Osteocyte (in vitro differentiated cells): Measurements from ENCODE around the gene RFC3. TPM values are rescaled to one million over a fixed set of nuclear protein-coding genes. Genes with fewer than 3 reads are reported as not detected.

Experiments
- DNase-seq: peaks from one replicate; pipeline ENCODE4 v3.0.0; 2021; ENCODE audit warnings: mixed read lengths; ENCODE audit not compliant: unreplicated experiment; ENCODE audit errors: extremely low spot score
- H3K27ac Mint-ChIP-seq: one replicate; pipeline ENCODE4 v1.8.0; 2021; ENCODE audit warnings: mild to moderate bottlenecking, mixed read lengths; ENCODE audit not compliant: unreplicated experiment
- H3K27me3 Mint-ChIP-seq: one replicate; pipeline ENCODE4 v1.8.0; 2021; ENCODE audit warnings: mixed read lengths; ENCODE audit not compliant: unreplicated experiment
- H3K36me3 Mint-ChIP-seq: one replicate; pipeline ENCODE4 v1.8.0; 2021; ENCODE audit warnings: mixed read lengths; ENCODE audit not compliant: unreplicated experiment
- H3K4me1 Mint-ChIP-seq: one replicate; pipeline ENCODE4 v1.8.0; 2021; ENCODE audit warnings: mixed read lengths; ENCODE audit not compliant: unreplicated experiment
- H3K4me3 Mint-ChIP-seq: one replicate; pipeline ENCODE4 v1.8.0; 2021; ENCODE audit warnings: mild to moderate bottlenecking, moderate library complexity, mixed read lengths; ENCODE audit not compliant: unreplicated experiment
- H3K9me3 Mint-ChIP-seq: one replicate; pipeline ENCODE4 v1.8.0; 2021; ENCODE audit warnings: mixed read lengths; ENCODE audit not compliant: unreplicated experiment
- CTCF ChIP-seq: fragments of 200-600 bp; sonication (generic); IDR thresholded peaks from 2 replicates; pipeline ENCODE4 v1.5.0; 2021; ENCODE audit warnings: antibody characterized with exemption, mild to moderate bottlenecking, moderate library complexity
- total RNA-seq: library from RNA; stranded (reverse); gene quantifications from 2 replicates; pipeline ENCODE4 v1.2.1, GENCODE V29; 2021

RFC3 gene
- total RNA-seq, 1 donor from 2014 or later: 7.1 TPM

GRCh38 chr13:33840402-33840801, 22.5 kb downstream of the RFC3 start:
- no peak overlapping the region for H3K27ac Mint-ChIP-seq
- H3K36me3 Mint-ChIP-seq: peaks cover 17% of the 10 kb centered on the region
- DNase-seq: no peak
- no peaks in the 10 kb centered on the region for H3K4me1 Mint-ChIP-seq
- H3K9me3 Mint-ChIP-seq: no peaks in the 10 kb centered on the region
- H3K27me3 Mint-ChIP-seq: no peaks in the 10 kb centered on the region
- H3K4me3 Mint-ChIP-seq: no peak overlapping the region
- TF ChIP-seq CTCF: no peak

- no peak for DNase-seq
- peaks cover 8% of the 10 kb centered on the region for H3K36me3 Mint-ChIP-seq
- no peaks in the 10 kb centered on the region for H3K9me3 Mint-ChIP-seq
- no peak overlapping the region for H3K4me3 Mint-ChIP-seq
- no peaks in the 10 kb centered on the region for H3K4me1 Mint-ChIP-seq
- H3K27me3 Mint-ChIP-seq: no peaks in the 10 kb centered on the region
- TF ChIP-seq CTCF: no peak
- no peak overlapping the region for H3K27ac Mint-ChIP-seq
These were observed 24.3 kb downstream of the RFC3 start for GRCh38 chr13:33842207-33842606.

- H3K9me3 Mint-ChIP-seq: no peaks in the 10 kb centered on the region
- peaks cover 8% of the 10 kb centered on the region for H3K36me3 Mint-ChIP-seq
- H3K4me3 Mint-ChIP-seq: no peak overlapping the region
- no peak for DNase-seq
- no peak for TF ChIP-seq CTCF
- no peaks in the 10 kb centered on the region for H3K4me1 Mint-ChIP-seq
- H3K27me3 Mint-ChIP-seq: no peaks in the 10 kb centered on the region
- H3K27ac Mint-ChIP-seq: no peak overlapping the region
These were observed 25.0 kb downstream of the RFC3 start for GRCh38 chr13:33842986-33843385.

GRCh38 chr13:33845572-33846302, 27.8 kb downstream of the RFC3 start:
- no peaks in the 10 kb centered on the region for H3K36me3 Mint-ChIP-seq
- DNase-seq: no peak
- H3K4me3 Mint-ChIP-seq: no peak overlapping the region
- TF ChIP-seq CTCF: no peak
- H3K9me3 Mint-ChIP-seq: no peaks in the 10 kb centered on the region
- H3K4me1 Mint-ChIP-seq: no peaks in the 10 kb centered on the region
- no peaks in the 10 kb centered on the region for H3K27me3 Mint-ChIP-seq
- no peak overlapping the region for H3K27ac Mint-ChIP-seq

DNA sequence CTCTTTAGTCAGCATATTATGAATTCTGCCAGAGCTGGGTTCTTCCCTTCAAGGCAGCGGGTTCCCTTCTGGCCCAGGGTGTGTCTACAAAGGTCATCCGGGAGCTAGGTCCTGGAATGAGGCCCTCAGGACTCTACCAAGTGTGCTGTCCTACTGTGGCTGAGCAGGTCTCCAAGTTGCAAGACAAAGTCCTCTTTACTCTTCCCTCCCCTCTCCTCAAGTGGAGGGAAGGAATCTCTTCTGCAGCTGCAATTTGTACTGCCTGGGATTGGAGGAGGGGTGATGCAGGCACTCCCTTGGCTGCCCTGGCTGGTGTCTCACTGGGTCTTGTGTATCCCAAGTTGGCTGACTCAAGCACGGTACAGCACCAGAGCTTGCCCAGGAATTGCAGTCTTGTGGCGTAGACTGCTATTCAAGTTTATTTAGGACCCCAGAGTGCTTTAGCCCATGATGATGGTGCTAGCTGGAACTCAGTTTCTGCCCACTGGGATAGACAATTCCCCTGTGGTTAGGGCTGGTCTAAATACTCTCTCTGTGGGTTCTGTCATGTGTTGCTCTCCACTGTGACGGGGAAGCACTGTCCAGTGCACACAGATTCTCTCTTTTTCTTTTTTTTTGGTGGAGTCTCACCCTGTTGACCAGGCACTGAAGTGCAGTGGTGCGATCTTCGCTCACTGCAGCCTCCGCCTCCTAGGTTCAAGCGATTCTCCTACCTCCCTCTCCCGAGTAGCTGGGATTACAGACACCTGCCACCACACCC, 28.5 kb downstream of the RFC3 start:
- Mint-ChIP-seq H3K27ac (no peak overlapping the region), H3K9me3 (no peaks in the 10 kb centered on the region), H3K4me3 (no peak overlapping the region), H3K4me1 (no peaks in the 10 kb centered on the region), H3K36me3 (no peaks in the 10 kb centered on the region), H3K27me3 (no peaks in the 10 kb centered on the region)
- no peak for TF ChIP-seq CTCF
- no peak for DNase-seq
